IPS-NIHi11 (cell line): ENCODE measurements around the gene ITGA11.

Experiments
- DNase-seq: peaks from one replicate; pipeline ENCODE4 v3.0.0; 2012; ENCODE audit warnings: mixed read lengths, low spot score

ITGA11 gene

DNA sequence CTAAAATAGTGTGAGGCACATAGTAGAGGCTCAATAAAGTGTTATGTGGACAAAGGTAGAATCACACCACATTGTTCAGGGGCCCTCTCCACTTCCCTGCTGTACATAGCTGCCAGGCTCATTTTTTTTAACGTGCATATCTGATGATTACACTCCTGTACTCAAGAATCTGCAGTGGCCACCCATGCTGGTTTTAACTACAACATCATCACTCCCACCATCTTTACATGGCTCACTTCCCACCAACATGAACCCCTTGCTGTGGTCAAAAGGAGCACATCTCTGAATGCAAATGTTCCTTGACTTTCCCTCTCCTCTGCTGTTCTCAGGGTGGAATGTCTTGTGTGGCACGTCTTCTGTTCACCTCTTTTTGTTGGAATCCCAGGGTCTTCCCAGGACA is 77.7 kb downstream of the ITGA11 start:
- DNase-seq, result no peak

- no peak for DNase-seq
These were observed 78.4 kb downstream of the ITGA11 start for GRCh38 chr15:68353421-68354135.

DNA sequence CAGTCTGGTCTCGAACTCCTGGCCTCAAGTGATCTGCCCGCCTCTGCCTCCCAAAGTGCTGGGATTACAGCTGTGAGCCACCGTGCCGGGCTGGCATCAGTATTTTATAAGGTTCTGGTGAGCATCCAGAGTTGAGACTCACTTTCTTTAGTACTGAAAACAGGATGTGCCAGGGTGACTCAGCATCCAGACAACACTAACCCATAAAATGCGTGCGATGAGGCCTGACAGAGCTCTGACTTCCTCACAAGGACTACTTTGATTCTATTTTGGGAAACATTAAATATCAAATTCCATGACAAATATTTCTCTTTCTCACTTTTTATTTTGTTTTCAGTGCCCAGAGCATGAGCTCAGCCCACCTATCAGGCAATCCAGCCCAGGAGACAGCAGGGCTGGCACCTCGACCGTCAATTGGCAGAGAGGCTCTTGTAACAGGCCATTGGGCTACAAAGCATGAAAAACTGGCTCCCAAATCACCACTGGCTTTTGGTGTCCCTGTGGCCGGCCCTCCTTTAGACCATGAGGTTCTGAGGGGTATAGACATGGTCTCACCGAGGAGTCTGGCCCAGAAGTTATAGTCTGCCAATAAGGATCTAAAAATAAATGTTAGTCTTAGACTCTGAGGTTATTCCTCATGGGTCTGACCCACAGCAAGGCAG is 79.4 kb downstream of the ITGA11 start:
- no peak for DNase-seq

GRCh38 chr15:68349151-68349550 is 82.8 kb downstream of the ITGA11 start:
- no peak for DNase-seq

GRCh38 chr15:68348606-68349005 is 83.4 kb downstream of the ITGA11 start:
- DNase-seq, result no peak

DNA sequence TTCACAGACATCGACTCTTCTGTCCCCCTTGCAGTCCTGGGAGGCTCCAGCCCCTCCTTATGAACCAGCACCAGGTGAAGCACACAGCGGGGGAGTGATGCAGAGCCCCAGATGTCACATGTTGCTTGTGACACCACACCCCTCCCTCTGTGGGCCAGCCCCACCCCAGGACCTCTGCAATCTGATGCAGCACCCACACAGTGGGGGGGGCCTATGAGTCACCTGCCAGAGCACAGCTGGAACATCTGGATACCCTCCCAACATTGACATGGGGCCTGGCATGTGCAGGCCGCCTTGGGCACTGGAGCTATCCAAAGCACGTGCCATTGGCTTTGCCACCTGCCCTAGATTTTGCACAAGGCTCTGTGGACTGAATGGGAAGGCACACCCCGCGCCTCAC is 83.9 kb downstream of the ITGA11 start:
- no peak for DNase-seq

GRCh38 chr15:68347392-68347791 is 84.6 kb downstream of the ITGA11 start:
- DNase-seq, result no peak

DNA sequence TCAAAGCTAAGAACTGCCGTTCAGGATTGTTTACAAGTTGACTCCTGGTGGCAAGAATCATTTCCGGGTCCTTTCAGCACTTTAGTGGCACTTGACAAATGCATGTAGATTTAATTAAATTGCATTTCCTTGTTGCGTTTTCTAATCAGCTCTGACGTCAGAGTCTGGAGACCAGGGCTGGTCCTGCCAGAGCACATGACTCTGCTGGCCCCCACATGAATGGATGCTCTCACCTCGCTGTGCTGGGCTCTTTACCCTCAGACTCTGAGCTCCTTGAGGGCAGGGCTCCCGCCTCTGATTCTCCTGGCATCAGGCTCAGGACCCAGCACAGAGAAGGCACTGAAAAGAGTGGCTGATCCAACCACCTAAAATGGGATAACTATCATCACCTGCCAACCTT is 85.0 kb downstream of the ITGA11 start:
- DNase-seq, result no peak

DNA sequence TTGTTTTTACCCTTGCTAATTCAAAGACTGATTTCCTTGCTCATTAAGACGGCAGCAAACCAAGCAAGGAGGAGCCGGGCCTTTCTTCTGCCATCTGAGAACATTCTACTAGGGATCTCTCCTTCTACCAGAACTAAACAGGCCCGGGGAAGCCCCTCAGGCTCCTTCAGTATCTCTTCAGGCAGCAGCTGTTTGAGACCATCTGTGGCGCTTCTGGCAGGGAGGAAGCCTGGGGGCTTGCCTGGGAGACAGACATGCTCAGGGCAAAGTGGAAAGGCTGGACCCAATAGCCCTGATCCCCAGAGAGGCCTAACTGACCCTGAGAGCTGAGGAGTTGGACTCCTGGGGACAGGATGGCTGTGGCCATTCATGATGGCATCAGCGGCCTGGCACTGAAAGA is 86.5 kb downstream of the ITGA11 start:
- no peak for DNase-seq

- no peak for DNase-seq
These were observed 87.4 kb downstream of the ITGA11 start for GRCh38 chr15:68344600-68344999.

DNA sequence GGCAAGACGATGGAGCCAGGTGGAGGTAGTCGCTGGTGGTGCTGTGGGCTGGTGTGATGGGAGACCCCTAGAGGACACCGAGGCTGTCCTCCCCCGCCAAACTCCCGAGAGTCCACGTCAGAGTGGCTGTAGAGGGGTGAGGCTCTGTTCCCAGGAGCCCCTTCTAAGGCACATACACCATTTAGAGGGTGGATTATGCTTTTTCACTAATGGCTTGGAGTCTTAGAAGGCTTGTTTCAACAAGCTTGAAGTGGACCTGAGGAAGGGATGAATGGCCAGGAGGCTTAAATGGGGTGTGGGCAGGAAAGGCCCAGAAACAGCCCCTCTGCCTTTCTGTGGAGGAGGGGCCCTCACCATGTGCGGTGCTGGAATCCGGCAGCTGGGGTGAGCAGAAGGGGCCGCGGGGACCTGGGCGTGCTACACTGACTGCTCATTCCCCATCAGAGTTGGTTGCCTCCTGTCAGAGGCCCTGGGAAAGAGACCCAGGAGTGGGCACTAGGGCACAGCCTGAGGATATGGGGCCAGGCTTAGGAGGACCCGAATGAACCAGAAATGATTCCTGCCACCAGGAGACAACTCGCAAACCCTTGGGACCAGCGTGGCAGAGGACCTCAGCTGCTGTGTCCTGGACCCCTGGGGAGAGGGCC is 88.3 kb downstream of the ITGA11 start:
- peak; percentile 41 for DNase-seq

- DNase-seq, result no peak
These were observed 89.9 kb downstream of the ITGA11 start for GRCh38 chr15:68341760-68342725.

- DNase-seq, result no peak
These were observed 91.0 kb downstream of the ITGA11 start for GRCh38 chr15:68340726-68341671.

GRCh38 chr15:68339481-68339880 is 92.5 kb downstream of the ITGA11 start:
- no peak for DNase-seq

GRCh38 chr15:68337826-68338225 is 94.1 kb downstream of the ITGA11 start:
- no peak for DNase-seq

DNA sequence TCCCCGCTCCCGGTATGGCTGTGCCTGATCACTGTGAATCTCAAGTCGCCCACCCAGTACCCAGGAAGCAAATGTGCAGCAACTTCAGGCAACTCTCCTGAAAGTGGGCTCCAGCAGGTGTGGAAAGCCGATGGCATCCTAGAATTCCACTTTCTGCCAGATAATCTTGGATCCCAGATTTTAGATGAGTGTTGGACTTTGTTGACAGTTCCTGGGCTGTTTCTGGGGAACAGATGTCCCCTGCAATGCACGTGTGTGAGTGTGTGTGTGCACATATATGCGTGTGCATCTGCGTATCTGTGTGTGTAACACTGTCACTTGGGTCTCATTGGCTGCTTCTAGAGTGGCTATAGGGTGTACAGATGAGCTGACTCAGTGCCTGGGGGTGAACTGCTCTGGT is 95.4 kb downstream of the ITGA11 start:
- DNase-seq, result no peak

DNA sequence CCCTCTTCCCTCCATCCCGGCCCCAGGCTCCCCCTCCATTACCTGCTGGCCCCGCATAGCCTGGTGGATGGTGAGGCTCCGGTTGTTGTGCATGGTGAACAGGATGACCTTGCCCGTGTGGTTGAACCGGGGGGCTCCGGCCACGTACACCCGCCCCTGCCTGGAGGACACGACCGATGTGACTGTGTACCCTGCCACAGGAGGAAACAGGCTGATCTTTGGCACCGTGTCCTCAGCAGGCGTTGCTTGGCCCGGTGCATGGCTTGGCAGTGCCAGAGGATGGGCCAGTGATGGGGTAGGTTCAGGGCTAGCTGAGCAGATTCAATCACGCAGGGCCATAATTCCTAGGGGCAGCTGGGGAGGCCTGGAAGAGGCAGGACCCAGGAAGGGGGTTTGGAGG is 96.3 kb downstream of the ITGA11 start:
- no peak for DNase-seq

DNA sequence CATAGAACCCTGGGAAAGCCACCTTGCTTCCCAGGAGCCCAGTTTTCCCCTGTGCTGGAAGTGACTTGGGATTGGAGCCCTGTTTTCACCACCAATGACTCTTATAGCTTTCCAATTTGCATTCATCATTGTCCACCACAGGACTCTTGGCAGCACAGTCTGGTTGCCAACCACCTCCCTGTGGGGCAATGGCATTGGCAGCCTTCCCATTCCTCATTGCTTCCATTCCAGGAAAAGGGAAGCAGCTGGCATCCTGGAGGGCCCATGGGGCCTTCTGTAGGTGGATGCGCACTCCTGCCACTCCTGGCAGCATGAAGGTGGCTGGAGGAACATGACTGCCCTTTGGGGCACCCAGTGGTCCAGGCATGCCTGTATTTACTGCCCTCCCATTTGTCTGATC is 96.7 kb downstream of the ITGA11 start:
- DNase-seq, result no peak

DNA sequence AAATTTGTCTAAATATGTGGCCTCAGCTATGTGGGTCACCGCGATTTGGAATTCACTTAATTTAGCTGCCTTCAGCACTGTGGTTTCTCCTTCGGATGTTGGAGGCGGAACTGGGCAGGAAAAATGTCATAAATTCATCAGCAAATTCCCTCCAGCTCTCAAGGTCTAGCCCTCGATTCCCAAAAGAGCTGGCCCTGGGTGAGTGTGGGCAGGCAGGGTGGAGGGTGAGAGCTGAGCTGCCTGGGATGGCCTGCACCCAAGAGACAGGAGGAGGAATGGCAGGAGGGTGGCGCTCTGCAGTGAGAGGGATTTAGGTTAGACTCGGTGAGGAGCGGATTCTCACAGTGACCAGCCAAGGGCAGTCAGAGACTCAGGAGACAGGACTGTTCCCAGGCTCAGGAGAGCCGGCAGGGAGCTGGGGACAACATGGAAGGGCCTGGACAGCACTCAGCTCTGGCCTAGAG is 97.3 kb downstream of the ITGA11 start:
- DNase-seq, result no peak

GRCh38 chr15:68333775-68334470 is 98.0 kb downstream of the ITGA11 start:
- no peak for DNase-seq
